Measurements from ENCODE around the gene ZCCHC2.

Gene ZCCHC2

DNA sequence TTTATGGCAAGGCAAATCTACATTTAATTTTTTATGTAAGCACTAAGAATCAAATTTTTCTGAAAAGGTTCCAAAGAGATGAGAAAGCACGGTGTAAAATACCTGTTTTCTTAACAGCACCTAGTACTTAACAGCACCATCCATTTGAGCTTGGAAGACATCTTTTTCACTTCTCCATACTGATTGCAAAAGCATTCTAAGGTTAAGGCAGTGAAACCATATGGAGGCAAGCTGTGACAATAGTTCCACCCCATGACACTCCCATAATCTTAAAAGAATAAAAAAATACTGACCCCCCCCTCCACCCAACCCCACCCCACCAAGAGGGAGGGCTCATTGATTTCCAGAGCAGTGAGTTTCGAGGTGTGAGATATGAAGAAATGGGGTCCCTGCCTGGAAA, 60.6 kb downstream of the ZCCHC2 start:
- no peak for DNase-seq

DNA sequence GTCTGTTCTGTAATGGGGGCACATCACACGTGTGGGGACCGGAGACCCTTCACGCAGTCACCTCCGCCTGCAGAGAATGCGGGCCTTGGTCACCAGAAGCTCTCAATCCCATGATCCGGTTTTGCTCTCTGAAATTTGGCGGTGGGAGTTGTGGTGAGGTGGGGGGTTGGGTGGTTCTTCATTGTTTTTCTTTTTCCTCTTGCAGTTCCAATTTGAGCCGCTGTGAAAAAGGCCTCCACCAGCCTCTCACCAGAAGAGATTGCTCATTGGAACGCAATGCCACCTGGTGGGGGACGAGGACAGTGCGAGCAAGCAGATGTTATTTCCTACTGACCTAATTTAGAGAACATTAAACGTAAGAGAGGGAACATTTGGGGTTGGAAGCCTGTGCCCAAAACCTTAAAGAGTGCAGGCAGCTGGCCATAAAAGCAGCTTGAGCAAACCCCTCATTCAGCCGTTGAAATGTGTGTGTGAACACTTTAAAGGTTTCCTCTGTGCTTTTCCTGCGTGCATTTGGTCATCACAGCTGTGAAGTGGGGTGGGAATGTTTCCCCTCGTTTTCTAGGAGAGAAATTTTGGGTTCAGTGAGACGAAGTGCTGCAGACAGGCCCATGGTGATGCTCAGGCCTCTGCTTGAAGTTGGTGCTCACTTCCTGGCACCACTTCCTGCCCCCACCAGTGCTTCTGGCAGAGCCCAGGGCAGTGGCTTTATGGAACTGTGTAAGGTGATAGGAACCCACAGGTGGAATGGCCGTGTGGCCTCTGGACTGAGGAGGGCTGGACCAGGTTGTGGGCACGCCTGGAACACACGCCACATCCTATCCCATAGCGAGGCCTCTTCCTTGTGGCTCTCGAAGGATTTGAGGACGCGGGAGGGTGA, 61.7 kb downstream of the ZCCHC2 start:
- DNase-seq = peak; percentile 77

DNA sequence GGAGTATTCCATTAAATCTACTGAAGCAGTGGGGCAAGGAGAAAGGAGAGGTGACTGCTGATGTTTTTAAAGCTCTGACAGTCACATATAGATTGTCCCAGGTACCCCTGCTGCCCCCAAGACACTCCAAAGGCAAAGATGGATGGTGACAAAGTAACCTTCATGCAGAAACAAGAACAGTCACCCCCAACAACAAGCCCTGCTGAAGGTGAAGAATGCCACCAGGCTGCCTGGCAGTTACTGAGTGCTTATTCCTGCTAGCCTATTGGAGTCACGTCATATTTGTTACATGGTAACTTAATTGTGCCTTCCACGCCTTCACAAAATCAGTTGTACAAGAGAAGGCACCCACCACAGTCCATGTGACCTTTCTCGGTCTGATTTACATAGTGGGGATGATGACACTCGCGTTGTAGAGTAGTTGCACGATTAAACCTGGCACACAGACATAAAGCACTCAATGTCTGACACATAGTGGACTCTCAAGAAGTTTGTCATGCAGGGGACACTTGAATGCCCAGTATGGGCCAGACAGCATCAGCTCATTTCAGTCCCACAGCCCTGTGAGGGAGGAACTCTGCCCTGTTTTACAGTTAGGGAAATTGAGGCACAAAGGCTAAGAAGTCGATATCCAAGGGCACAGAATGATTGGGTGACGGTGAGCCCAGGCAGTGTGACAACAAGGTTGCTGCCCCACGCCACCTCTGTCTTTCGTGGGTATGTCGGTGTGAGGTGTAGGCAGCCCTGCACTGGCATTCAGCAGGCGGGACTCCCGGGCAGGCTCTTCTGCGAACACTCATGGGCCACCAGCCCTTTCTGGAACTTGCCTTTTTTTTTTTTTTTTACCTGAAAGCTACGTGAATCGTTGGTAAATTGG, 62.7 kb downstream of the ZCCHC2 start:
- DNase-seq = no peak

DNA sequence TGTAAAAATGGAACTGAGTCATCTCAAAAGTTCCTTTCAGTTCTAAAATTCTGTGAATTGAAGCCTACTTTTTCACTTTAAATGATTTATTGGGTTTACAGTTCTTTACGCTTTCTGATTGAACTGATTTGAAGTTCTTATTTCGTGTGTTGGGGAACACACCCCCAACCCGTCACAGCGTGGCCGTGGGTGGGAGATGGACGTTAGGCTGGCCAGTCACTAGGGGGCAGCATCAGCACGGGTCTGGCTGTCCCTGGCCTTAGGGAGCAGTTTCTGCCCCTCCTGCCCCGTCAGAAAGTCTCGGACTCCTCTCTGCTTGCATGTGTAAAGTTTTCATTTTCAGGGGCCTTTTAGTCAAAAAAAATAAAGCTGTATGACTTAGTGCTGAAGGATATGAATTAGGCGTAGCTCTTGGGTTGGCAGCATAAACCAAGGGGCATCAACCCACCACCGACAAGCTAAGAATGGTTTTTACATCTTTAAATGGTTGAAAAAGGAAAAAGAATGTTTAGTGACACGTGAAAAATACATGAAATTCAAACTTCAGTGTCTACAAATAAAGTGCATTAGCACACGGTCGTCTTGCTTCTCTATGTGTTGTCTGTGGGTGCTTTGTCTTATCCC, 63.4 kb downstream of the ZCCHC2 start:
- peak; percentile 27 for DNase-seq

DNA sequence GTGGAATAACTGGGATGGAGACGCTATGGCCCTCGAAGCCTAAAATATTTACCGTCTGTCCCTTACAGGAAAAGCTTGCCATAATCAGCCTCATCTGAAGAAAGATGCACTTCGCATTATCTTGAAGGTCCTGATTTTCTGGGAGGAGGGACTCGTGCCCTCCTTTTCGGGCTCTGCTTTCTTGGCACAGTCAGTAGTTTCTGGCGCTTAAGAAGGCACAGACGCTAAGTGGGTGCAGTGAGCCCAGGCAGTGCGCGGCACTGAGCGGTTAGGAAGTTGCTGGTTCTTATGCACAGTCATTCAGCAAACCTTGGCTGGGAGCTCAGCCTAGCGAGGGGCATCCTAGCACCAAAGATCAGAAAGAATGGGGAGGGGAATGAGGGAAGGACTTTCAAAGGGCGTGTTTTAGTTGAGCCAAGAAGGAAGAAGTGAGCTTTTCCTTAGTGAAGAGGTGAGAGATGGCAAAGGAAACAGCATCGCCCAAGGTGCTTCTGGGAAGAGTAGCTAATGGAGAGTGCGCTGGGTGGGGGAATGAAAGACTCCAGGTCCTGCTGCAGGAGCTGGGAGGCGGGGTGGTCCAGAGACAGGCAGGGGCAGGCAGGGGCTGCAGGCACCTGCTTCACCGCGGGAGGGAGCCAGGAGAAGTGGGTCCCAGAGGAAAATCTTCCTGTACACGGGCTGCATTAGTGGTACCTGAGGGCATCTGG, 64.1 kb downstream of the ZCCHC2 start:
- DNase-seq = no peak

DNA sequence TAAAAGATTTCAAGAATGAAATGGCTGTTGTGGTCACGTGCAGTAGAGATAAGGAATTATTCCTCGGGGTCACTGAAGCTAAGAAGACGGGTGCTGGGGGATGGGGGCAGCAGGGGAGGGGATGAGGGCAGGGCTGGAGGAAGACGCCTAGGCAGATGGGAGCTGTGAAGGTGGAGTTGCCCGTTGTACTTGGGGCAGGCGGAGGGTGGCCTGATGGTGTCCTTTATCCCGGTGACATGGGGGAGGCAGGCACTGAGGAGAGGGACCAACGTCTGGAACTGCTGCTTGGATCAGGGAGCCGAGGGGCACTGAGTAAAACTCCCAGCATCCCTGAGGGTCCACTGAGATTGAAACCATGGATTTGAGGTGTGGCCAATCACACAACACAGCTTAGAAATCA, 64.9 kb downstream of the ZCCHC2 start:
- no peak for DNase-seq

DNA sequence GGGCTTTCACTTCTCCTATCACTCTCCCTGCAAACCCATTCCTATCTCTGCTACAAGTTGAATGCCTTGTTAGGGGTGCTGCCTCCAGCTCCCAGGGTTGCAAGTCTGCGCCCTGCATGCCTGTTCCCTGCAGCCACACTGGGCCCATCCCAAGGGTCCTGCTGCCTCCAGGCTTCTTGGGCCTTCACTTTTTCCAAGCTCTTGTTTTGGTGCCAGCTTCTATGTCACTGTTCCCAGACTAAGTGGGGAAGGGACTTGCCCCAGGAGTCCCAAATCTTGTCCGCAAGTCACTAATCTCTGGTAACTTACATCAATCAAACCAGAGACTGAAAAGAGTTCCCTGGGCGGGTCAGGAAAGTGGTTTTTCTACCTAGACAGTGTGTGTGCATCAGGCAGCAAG, 65.4 kb downstream of the ZCCHC2 start:
- no peak for DNase-seq

DNA sequence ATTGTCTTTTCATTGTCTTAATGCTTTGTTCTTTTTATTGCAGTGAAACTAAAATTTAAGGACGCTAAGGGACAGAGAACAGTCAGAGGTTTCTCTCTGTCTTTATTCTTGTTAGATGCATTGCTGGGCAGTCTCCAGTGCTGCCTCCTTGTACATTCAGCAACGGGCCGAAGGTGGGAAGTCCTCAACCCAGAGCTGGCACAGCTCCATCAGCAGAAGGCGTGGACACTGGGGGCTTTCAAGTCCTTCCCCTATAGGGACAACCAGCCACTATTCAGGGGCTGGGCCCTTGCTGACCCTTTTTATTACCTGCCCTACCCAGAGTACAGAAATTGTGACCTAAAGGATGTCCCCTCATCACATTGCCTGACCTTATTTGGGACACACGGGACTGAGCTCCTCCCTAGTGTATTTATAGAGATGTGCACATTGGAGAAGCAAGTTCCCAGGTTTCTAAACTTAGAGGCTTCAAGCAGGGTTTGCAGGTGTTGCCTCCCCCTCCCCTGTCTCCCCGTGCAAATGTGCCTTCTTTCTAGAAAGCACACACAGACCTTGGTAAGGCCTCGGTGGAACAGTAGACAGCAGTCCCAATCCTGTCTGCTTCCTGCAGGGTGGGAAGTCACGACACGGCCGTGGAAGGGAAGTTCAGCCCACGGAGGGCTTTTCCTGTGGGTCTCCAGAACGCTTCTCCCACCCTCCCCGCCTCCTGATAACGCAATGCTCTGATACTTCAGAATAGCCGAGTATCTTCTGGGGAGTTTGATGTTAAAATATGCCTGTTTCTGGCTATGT, 68.2 kb downstream of the ZCCHC2 start:
- no peak for DNase-seq

DNA sequence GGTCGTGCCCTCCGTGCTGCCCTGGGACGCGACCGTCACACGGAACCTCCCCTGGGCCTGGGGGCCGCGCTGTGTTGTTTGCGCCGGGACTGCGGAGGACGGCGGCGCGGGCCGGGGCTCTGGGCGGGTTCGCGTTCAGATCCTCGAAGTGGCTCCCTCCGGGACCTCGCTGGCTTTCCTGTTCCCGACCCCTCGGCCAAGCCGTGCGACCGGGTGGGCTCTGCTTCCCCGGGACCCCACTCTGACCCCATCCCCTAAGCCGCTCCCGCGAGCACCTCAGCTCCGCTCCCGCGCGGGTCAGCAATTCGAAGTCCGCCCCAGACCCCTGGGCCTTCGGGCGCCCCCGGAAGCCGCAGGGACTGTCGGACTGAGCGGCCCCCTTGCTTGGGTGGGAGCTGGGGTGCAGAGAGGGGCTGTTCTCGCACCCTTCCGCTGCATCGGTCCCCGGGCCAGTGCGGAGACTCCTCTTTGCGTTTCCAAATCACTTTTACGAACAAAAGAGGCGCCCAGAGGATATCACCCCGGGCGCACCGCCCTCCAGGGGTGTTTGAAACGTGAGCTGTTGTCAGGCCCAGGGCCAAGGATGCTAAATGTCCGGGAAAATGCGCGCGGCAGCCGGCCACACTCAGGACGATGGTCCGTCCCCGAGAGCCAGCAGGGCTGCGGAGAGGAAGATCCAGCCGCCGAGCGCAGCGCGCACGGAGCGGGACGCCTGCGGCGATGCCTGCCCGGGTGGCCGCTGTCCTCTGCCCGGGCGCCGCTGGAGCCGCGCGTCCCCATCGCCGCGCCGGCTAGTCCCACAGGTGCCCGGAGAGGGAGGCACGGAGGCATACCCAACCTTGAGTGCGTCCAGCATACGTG, 73.5 kb downstream of the ZCCHC2 start:
- no peak for DNase-seq

DNA sequence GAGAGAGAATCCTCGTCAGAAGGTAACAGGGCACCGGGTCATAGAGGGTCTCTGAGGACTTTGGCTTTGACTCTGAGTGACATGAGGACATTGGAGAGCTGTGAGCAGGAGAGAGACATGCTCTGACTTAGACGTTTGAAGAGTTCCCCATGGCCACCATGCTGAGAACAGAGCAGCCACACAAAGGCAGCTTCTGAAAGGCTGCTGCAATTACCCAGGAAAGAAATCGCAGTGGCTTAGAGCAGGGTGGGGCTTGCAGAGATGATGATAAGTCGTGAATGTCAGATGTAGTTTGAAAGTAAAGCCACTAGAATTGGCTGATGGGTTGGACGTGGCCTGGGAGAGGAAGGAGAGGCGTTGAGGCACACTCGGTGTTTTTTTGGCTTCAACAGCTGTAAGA, 79.0 kb downstream of the ZCCHC2 start:
- DNase-seq = no peak

DNA sequence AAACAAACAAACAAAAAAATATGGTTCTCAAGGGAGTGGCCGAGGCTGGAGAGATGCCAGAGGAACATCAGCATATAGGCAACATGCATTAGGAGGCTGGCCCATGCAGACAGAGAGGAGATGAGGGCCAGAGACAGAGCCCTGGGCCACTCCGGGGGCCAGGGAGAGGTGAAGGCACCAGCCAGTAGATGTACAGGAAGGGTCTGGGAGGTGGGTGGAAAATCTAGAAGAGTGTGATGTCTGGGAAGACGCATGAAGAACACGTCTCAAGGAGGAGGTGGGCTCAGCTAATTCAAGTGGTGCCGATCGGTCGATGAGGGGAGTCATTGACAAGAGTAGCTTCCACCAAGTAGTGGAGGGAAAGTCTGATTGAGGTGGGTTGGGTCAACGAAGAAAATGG, 79.9 kb downstream of the ZCCHC2 start:
- no peak for DNase-seq

DNA sequence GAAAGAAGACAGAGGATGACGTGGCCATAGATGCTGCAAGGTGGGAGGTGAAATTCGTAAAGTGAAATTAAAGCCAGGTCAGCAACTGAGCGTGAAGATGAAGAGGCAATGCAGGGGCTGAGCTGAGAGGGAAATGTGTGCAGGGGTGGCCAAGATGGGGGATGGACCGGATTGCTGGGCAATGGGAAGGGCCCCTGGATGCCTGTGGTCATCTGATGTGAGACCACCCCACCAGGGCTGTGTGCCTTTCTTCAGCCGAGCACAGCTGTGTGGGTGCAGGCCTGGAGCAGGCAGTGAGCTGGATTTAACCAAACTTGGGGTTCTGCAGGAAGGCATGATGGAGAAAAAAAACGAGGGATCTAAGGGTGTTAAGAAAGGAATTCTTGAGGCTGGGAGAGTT, 80.4 kb downstream of the ZCCHC2 start:
- no peak for DNase-seq

DNA sequence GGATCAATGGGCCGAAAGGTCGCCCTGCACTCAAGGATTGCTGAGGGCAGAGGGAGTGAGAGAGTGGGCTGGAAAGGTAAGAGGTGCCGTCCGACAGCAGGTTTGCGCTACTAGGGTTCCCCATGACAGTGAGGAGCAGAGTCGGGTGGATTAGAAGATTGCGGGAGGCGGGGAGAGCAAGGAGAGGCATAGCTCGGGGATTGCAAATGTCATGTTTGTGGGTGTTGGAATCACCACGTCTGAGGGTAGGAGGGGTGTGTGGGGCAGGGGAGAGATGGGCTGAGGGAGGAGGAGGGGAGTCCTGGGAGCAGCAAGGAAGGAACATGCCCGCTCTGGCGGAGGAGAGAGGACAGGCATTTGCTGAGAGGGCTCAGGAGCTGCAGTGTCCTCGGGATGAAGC, 81.2 kb downstream of the ZCCHC2 start:
- no peak for DNase-seq

DNA sequence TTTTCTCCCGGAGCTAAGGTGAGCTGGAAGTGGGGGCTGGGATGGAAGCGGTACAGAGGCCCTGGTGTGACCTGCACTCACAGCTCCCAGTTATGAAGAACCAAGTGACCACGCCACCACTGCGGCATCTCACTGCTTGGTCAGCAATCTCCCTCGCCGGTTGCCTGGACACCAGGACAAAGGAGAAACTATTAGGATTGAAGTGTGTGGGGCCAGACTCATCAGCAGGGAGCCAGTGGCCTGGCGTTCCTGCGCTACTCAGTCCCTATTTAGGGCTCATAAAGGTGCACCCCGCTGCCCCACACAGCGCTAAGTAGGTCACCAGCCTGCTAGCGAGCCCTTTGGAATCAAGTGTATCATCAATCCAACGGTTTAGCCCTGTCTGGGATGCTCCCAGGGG, 82.9 kb downstream of the ZCCHC2 start:
- no peak for DNase-seq

DNA sequence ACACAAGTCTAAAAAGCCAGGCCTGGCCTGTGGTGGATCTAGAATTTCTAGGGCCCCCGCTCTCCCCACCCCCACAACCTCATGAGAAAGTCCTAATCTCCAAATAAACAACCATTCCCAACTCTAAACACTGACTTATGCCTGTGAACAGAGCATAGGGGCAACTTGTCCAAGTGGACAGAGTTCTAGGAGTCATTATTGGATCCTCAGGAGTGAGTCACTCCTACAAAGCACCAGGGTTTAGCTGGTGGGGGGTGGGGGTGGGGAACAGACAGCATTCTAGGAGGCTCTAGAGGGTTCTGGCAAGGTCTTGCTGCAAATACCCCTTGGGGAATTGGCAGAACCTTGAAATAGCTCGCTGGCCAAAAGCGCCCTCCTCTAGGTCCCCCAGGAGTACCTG, 83.3 kb downstream of the ZCCHC2 start:
- no peak for DNase-seq

DNA sequence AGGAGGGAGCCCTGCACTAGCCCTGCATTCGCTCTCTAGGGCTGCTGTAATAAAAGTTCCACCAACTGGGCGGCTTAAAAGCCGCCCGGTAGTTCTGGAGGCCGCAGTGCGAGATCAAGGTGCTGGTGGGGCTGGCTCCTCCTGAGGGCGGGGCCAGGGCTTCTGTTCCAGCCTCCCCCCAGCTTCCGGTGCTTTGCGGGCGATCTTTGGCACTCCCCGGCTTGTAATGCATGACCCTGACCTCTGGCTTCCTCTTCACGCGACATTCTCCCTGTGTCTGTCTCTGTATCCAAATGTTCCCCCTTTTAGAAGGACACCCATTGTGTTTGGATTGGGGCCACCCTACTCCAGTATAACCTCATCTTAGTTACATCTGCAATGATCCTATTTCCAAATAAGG, 84.5 kb downstream of the ZCCHC2 start:
- DNase-seq = no peak

DNA sequence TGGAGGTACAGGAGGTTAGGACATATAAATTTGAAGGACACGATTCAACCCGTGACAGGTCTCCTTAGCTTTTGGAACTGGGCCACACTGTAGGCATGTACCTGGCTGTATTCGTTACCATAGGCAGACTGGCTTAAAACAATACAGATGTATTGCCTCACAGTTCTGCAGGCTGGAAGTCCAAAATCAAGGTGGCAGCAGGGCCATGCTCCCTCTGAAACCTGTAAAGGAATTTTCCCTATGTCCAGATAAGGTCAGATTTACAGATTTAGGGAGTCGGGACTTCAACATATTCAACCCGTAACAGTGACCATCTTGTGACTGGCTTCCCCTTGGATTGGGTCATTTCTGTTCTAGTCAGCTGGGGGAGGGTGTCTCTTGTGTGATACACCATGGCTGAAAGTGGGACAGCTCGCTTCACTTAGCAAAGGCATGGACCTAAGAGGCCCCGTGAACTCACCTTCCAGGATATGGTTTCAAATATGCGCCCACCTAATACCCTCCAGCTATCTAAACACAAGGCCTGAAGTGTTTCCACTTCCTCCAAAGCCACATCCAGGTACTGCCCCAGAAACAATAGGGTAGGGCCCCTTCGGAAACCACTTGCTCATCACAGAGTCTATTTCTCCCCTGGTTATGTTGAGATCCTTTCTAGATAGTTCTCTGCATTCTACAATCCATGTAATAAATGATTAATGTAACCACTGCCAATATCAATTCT, 85.0 kb downstream of the ZCCHC2 start:
- no peak for DNase-seq

DNA sequence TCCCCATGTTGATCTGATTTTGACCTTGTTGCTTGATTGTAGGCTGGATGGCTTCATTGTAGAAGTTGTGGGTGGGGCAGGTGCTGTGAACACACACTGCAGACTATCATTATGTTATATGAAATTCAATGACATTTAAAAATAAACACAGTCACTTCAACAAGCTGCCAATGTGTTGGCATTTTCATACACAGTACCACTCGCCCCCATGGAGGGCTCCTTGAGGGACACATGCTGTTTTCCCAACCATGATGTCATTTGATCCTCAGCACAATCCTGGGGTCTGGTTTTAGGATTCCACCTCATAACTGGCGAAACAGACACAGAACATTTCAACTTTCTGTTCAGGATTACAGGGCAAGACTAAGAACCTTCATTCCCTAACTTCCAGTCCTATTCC, 86.9 kb downstream of the ZCCHC2 start:
- no peak for DNase-seq

DNA sequence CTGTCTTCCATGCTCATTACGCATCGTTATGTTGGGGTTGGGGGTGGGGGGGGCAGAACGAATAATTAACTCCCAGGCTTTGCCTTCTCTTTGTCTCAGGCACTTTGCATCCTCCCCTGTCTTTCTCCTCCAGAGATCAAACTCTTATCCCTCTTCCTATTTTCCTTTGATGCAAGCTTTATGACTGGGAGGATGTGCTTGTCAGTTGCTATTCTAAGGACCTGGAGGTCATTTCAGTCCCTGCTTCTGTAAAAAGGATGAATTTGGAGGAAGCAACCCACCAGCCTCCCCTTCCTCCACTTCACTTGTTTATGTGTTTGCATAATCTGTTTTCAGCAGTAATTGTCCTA, 87.5 kb downstream of the ZCCHC2 start:
- no peak for DNase-seq

DNA sequence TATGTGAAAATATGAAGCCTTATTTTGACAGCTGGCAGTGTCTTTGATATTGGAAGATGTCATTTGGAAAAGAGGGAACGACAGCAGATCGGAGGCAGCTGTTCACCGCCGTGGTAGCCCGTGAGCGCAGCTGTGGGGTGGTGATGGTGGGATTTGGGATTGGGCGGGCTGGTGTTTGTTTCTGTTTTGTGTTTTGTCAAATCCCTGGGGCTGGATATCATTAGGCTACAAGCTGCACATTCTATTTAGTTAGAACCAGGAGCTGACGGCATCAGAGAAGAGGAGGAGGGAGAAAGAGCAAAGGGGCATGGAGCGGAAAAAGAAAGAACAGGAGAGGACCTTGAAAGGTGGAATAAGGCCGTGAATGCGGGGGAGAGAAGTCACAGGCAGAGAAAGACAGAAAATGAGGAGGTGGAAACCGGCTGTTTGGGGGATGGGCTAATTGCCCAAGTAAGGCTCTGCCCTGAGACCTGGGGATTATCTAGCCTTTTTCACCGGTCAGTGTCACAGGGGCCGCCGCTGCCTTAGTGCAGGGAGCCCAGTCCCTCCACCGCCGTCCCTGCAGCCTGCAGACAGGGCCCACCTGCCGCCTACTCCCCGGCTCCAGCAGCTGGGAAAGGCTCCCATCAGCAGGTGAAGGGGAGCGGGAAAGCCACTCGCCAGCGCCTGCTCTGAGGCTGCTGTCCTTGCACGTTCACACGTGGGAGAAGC, 88.0 kb downstream of the ZCCHC2 start:
- DNase-seq = no peak

All from effector CD4-positive, alpha-beta T cell (primary cell).